Subcutaneous abdominal adipose tissue (tissue), 5 donors: ENCODE data around the gene KIR2DL1.
"Not testable (repeated sequence)": the region's sequence is repeated elsewhere in the genome, so short reads cannot be mapped to it uniquely, and the experiment has no call there.

ENCODE experiments used
- H3K27ac ChIP-seq: one replicate; pipeline ENCODE4 v1.7.0; 2013; ENCODE audit warnings: low read depth, mild to moderate bottlenecking, inconsistent platforms, low read length, moderate library complexity
- H3K27me3 ChIP-seq, 5 donors: one replicate each; pipeline ENCODE4 v1.7.0; 2013; ENCODE audit warnings: low read length in 5 of 5, inconsistent platforms in 1 of 5; ENCODE audit not compliant: control insufficient read depth in 5 of 5, insufficient read depth in 4 of 5
- H3K36me3 ChIP-seq, 5 donors: one replicate each; pipeline ENCODE4 v1.7.0; 2013; ENCODE audit warnings: low read length in 5 of 5; ENCODE audit not compliant: control insufficient read depth in 5 of 5, insufficient read depth in 5 of 5
- H3K4me1 ChIP-seq, 5 donors: one replicate each; pipeline ENCODE4 v1.7.0; 2013; ENCODE audit warnings: low read length in 5 of 5, mild to moderate bottlenecking in 3 of 5, moderate library complexity in 1 of 5; ENCODE audit not compliant: control insufficient read depth in 5 of 5, insufficient read depth in 5 of 5
- H3K4me3 ChIP-seq, 5 donors: one replicate each; pipeline ENCODE4 v1.7.0; 2013; ENCODE audit warnings: low read length in 5 of 5, low read depth in 1 of 5
- H3K9ac ChIP-seq, 5 donors: one replicate each; pipeline ENCODE4 v1.7.0; 2013; ENCODE audit warnings: low read length in 5 of 5, mild to moderate bottlenecking in 4 of 5, moderate library complexity in 3 of 5
- H3K9me3 ChIP-seq, 5 donors: one replicate each; pipeline ENCODE4 v1.7.0; 2013; ENCODE audit warnings: low read length in 5 of 5; ENCODE audit not compliant: control insufficient read depth in 5 of 5
- donor health status: healthy.
- donor health status: healthy.
- donor health status: healthy.
- donor health status: healthy.
- donor health status: healthy.

Gene KIR2DL1

GRCh38 chr19:54769646-54770045, at the start of gene KIR2DL1:
Gene KIR2DL1 (plus strand): TSS chr19:54769793. CDS start chr19:54769851, 58 bp downstream.
- H3K4me3 ChIP-seq, H3K27ac ChIP-seq, H3K4me1 ChIP-seq, H3K9ac ChIP-seq, H3K9me3 ChIP-seq, H3K27me3 ChIP-seq, H3K36me3 ChIP-seq: not testable (repeated sequence)

DNA sequence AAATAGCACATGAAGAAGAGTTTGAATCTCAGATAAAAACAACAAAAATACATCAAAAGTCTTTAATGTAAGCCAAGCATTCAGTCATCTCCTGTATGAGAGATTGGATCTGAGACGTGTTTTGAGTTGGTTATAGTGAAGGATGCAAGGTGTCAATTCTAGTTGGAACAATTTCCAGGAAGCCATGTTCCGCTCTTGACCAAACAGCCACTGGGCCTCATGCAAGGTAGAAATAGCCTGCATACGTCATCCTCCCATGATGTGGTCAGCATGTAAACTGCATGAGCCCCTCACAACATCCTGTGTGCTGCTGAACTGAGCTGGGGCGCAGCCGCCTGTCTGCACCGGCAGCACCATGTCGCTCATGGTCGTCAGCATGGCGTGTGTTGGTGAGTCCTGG, 45.5 kb upstream of the KIR2DL1 start, which contains the start of gene KIR3DL3:
TSS of gene KIR3DL3 (plus strand) at position 301 of the 400 bp plus-strand sequence. CDS start at position 356, 55 bp downstream.
- Histone ChIP-seq H3K4me3 (no peak within 1 kb of the TSS), H3K36me3 (no peaks in the 10 kb centered on the region), H3K9me3 (peaks cover 3 to 32% (median 13%) of the 10 kb centered on the region in 5 donors), H3K27ac (no peak within 1 kb of the TSS), H3K4me1 (no peaks in the 10 kb centered on the region), H3K9ac (no peak within 1 kb of the TSS), H3K27me3 (peaks cover 0 to 8% (median 0%) of the 10 kb centered on the region in 5 donors)

- peaks cover 0 to 8% (median 0%) of the 10 kb centered on the region in 5 donors for H3K27me3 ChIP-seq
- H3K36me3 ChIP-seq, result no peaks in the 10 kb centered on the region
- H3K27ac ChIP-seq, result no peak overlapping the region
- H3K4me3 ChIP-seq, result no peak overlapping the region
- H3K4me1 ChIP-seq, result no peaks in the 10 kb centered on the region
- no peak overlapping the region for H3K9ac ChIP-seq
- peaks cover 3 to 27% (median 11%) of the 10 kb centered on the region in 5 donors for H3K9me3 ChIP-seq
These were observed 44.9 kb upstream of the KIR2DL1 start for GRCh38 chr19:54724644-54725043.

DNA sequence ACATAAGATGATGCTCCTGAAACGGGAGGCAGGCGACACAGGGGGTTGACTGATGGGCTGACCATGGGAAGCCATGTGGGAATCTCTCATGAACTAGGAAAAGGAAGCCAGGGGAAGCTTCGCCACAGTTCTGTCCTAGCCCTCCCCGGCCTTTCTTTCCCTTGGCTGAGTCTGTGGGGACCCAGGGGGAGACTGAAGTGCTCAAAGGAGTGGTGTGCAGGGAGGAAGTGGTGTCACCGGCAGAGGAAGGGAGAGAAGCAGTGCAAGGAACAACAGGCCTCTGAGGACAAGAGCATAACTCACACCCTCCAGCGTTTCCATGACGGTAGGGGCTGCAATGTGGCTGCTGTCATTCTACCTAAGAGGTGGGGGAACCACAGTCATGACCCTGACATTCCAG, 44.3 kb upstream of the KIR2DL1 start:
- no peak overlapping the region for H3K27ac ChIP-seq
- no peak overlapping the region for H3K9ac ChIP-seq
- H3K4me3 ChIP-seq, result no peak overlapping the region
- no peaks in the 10 kb centered on the region for H3K36me3 ChIP-seq
- peaks cover 0 to 8% (median 0%) of the 10 kb centered on the region in 5 donors for H3K27me3 ChIP-seq
- no peaks in the 10 kb centered on the region for H3K4me1 ChIP-seq
- peaks cover 3 to 23% (median 11%) of the 10 kb centered on the region in 5 donors for H3K9me3 ChIP-seq

DNA sequence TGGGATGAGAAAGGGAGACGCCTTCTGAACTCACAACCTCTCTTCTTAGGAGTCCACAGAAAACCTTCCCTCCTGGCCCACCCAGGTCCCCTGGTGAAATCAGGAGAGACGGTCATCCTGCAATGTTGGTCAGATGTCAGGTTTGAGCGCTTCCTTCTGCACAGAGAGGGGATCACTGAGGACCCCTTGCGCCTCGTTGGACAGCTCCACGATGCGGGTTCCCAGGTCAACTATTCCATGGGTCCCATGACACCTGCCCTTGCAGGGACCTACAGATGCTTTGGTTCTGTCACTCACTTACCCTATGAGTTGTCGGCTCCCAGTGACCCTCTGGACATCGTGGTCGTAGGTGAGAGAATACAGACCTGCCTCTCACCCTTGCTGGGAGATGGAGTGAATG, 42.0 kb upstream of the KIR2DL1 start:
- H3K27me3 ChIP-seq, result peaks cover 0 to 8% (median 0%) of the 10 kb centered on the region in 5 donors
- H3K27ac ChIP-seq, result no peak overlapping the region
- H3K9ac ChIP-seq, result no peak overlapping the region
- H3K4me1 ChIP-seq, result no peaks in the 10 kb centered on the region
- H3K36me3 ChIP-seq, result no peaks in the 10 kb centered on the region
- H3K9me3 ChIP-seq, result peaks cover 0 to 3% (median 3%) of the 10 kb centered on the region in 5 donors
- H3K4me3 ChIP-seq, result no peak overlapping the region

DNA sequence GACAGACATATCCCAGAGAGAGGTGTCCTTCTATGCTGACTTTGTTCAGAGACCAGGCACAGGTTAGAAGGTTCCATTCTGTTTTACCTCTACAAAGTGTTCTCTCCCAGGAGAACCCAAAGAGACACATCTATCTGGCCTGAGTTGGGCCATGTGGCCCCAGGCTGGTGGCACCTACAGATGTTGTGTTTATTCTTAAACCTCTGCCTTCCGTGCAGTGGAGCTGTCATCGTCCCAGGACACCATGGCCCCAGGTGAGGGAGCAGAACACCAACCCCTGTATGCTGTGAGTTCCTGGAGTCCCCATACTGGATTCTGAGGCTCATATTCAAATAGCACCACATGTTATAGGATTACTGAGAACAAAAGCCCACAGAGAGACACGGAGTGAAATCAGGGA, 41.4 kb upstream of the KIR2DL1 start:
- H3K36me3 ChIP-seq, result no peaks in the 10 kb centered on the region
- H3K4me3 ChIP-seq, result no peak overlapping the region
- H3K4me1 ChIP-seq, result no peaks in the 10 kb centered on the region
- no peak overlapping the region for H3K9ac ChIP-seq
- H3K27me3 ChIP-seq, result peaks cover 0 to 8% (median 0%) of the 10 kb centered on the region in 5 donors
- peaks cover 0 to 3% (median 3%) of the 10 kb centered on the region in 5 donors for H3K9me3 ChIP-seq
- no peak overlapping the region for H3K27ac ChIP-seq

- Histone ChIP-seq H3K4me1 (no peaks in the 10 kb centered on the region), H3K36me3 (no peaks in the 10 kb centered on the region), H3K27me3 (peaks cover 0 to 8% (median 0%) of the 10 kb centered on the region in 5 donors), H3K27ac (no peak overlapping the region), H3K9me3 (peaks cover 0 to 10% (median 5%) of the 10 kb centered on the region in 5 donors), H3K4me3 (no peak overlapping the region), H3K9ac (no peak overlapping the region)
These were observed 40.0 kb upstream of the KIR2DL1 start for GRCh38 chr19:54729416-54730188.

DNA sequence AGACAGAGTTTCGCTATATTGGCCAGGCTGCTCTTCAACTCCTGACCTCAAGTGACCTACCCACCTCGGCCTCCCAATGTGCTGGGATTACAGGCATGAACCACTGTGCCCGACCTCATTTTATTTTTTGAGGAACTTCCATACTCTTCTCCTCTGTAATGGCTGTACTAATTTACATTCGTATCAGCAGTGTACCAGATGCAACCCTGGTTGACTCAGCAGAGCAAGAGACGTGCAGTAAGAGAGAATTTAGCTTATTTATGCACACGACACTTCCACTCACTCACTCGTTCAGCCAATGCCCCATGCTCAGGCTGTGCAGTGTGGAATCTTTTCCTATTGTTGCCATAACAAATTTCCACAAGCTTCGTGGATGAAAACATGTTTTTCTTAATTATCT, 38.4 kb upstream of the KIR2DL1 start:
- no peaks in the 10 kb centered on the region for H3K36me3 ChIP-seq
- no peaks in the 10 kb centered on the region for H3K4me1 ChIP-seq
- peaks cover 0 to 10% (median 5%) of the 10 kb centered on the region in 5 donors for H3K9me3 ChIP-seq
- no peak overlapping the region for H3K9ac ChIP-seq
- peaks cover 0 to 8% (median 0%) of the 10 kb centered on the region in 5 donors for H3K27me3 ChIP-seq
- H3K27ac ChIP-seq, result no peak overlapping the region
- H3K4me3 ChIP-seq, result no peak overlapping the region

- not testable (repeated sequence) for H3K36me3 ChIP-seq, H3K27me3 ChIP-seq, H3K4me3 ChIP-seq, H3K4me1 ChIP-seq, H3K9ac ChIP-seq, H3K9me3 ChIP-seq, H3K27ac ChIP-seq
These were observed 31.3 kb upstream of the KIR2DL1 start, which contains the start of gene KIR2DL3 for GRCh38 chr19:54738306-54738705. Gene KIR2DL3 (plus strand): TSS chr19:54738513. CDS start chr19:54738546, 33 bp downstream.

DNA sequence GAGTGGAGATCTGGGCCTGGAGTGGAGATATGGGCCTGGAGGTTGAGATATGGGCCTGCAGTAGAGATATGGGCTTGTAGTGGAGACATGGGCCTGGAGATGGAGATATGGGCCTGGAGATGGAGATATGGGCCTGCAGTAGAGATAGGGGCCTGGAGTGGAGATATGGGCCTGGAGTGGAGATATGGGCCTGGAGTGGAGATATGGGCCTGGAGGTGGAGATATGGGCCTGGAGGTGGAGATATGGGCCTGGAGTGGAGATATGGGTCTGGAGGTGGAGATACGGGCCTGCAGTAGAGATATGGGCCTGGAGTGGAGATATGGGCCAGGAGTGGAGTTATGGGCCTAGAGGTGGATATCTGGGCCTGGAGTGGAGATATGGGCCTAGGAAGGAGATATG, 30.9 kb upstream of the KIR2DL1 start:
- H3K4me1 ChIP-seq, result no peaks in the 10 kb centered on the region
- H3K36me3 ChIP-seq, result no peaks in the 10 kb centered on the region
- no peak overlapping the region for H3K4me3 ChIP-seq
- H3K27ac ChIP-seq, result no peak overlapping the region
- peaks cover 0 to 7% (median 3%) of the 10 kb centered on the region in 5 donors for H3K9me3 ChIP-seq
- no peak overlapping the region for H3K9ac ChIP-seq
- peaks cover 0 to 4% (median 0%) of the 10 kb centered on the region in 5 donors for H3K27me3 ChIP-seq
